Neural progenitor cell (in vitro differentiated cells): ENCODE results near the gene SLC6A5.

Experiments used
- EZH2 ChIP-seq: fragments of 200-600 bp; sonication (generic); IDR thresholded peaks from 2 replicates; pipeline ENCODE4 v1.6.1; 2017; ENCODE audit warnings: antibody characterized with exemption, mild to moderate bottlenecking, moderate library complexity
- TF ChIP-seq, protein P1 (sequence below): fragments of 200-600 bp; sonication (generic); IDR thresholded peaks from 2 replicates; pipeline ENCODE4 v1.5.1; 2017; ENCODE audit warnings: antibody characterized with exemption, mild to moderate bottlenecking

DNA sequence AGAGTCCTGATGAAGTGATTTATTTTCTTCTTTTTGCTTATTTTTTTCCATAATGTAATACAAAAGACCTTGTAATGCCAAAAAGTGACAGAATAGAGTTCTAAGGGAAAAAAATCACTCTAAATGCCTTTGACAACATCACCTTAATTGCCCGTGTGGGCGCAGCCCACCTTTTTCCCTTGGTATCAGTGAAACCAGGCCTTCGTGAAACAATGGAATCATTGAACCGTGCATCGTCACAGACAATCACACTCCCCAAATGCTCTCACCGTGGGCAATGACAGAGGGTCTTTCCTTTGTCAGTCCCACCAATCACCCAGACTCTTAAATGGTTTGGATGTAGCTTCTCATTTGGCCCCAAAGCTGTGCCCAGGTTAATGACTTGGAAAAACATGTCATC is 9.6 kb upstream of the SLC6A5 start:
- TF ChIP-seq, protein P1, sequence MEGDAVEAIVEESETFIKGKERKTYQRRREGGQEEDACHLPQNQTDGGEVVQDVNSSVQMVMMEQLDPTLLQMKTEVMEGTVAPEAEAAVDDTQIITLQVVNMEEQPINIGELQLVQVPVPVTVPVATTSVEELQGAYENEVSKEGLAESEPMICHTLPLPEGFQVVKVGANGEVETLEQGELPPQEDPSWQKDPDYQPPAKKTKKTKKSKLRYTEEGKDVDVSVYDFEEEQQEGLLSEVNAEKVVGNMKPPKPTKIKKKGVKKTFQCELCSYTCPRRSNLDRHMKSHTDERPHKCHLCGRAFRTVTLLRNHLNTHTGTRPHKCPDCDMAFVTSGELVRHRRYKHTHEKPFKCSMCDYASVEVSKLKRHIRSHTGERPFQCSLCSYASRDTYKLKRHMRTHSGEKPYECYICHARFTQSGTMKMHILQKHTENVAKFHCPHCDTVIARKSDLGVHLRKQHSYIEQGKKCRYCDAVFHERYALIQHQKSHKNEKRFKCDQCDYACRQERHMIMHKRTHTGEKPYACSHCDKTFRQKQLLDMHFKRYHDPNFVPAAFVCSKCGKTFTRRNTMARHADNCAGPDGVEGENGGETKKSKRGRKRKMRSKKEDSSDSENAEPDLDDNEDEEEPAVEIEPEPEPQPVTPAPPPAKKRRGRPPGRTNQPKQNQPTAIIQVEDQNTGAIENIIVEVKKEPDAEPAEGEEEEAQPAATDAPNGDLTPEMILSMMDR, result no peak
- TF ChIP-seq EZH2, result no peak
